Measurements from ENCODE around the gene SLC29A3. TPM values are rescaled to one million over a fixed set of nuclear protein-coding genes. Genes with fewer than 3 reads are reported as not detected.

SLC29A3 gene
- polyA plus RNA-seq, 1 donor (not counting 4 experiments of a cell fraction or from before 2014, with no cell fraction given), result 0.52 TPM

- H3K27ac ChIP-seq (ENCODE audit: control insufficient read depth, insufficient read depth, low read length), result no peak overlapping the region
- H3K27me3 ChIP-seq (ENCODE audit: control insufficient read depth, extremely low read depth, insufficient read depth, low read length), result peaks cover 78% of the 10 kb centered on the region
- DNase-seq (ENCODE audit: low read depth, low spot score) (no peak), FAIRE-seq (no peak)
- TF ChIP-seq EZH2 (IDR thresholded peaks at IDR 0.05; ENCODE audit: low read length), result no peak
- TF ChIP-seq CTCF (optimal IDR thresholded peaks at IDR 0.05 in 1 of 3, IDR thresholded peaks at IDR 0.05 in 1 of 3, conservative IDR thresholded peaks at IDR 0.05 in 1 of 3; ENCODE audit: extremely low read depth in 1 of 3, insufficient read depth in 2 of 3, low read length in 3 of 3), result no peak
- no peaks in the 10 kb centered on the region for H3K4me1 ChIP-seq (ENCODE audit: control insufficient read depth, extremely low read depth, insufficient read depth, low read length)
- dilution Hi-C loops (cut with MboI; ENCODE audit: extremely low pct_ligation_motif_present, low sequenced_read_pairs), result no loop called here
- H2AFZ ChIP-seq (ENCODE audit: control insufficient read depth, low read length), result no peak overlapping the region
- H3K9ac ChIP-seq (ENCODE audit: control insufficient read depth, extremely low read depth, insufficient read depth, low read length), result no peak overlapping the region
- no peak overlapping the region for H3K4me3 ChIP-seq (ENCODE audit: control insufficient read depth in 2 of 3, extremely low read depth in 1 of 3, insufficient read depth in 2 of 3, low read depth in 1 of 3, low read length in 3 of 3)
- no peak overlapping the region for H3K4me2 ChIP-seq (ENCODE audit: control insufficient read depth, extremely low read depth, insufficient read depth, low read depth, low read length)
- no peaks in the 10 kb centered on the region for H4K20me1 ChIP-seq (ENCODE audit: control insufficient read depth, extremely low read depth, insufficient read depth, low read length)
- H3K36me3 ChIP-seq (ENCODE audit: control insufficient read depth in 2 of 2, extremely low read depth in 1 of 2, insufficient read depth in 2 of 2, low read length in 2 of 2), result no peaks in the 10 kb centered on the region
- no peaks in the 10 kb centered on the region for H3K9me3 ChIP-seq (ENCODE audit: control insufficient read depth, low read depth, low read length)
- no peaks in the 10 kb centered on the region for H3K9me1 ChIP-seq (ENCODE audit: control insufficient read depth, extremely low read depth, insufficient read depth, low read length)
- no peaks in the 10 kb centered on the region for H3K79me2 ChIP-seq (ENCODE audit: control insufficient read depth, insufficient read depth, low read length)
Observed at GRCh38 chr10:71392791-71393781, 74.0 kb downstream of the SLC29A3 start.

GRCh38 chr10:71393841-71394475, 74.9 kb downstream of the SLC29A3 start:
- FAIRE-seq (no peak), DNase-seq (ENCODE audit: low read depth, low spot score) (no peak)
- Histone ChIP-seq H3K27ac (ENCODE audit: control insufficient read depth, insufficient read depth, low read length) (no peak overlapping the region), H3K27me3 (ENCODE audit: control insufficient read depth, extremely low read depth, insufficient read depth, low read length) (peaks cover 82% of the 10 kb centered on the region), H3K36me3 (ENCODE audit: control insufficient read depth in 2 of 2, extremely low read depth in 1 of 2, insufficient read depth in 2 of 2, low read length in 2 of 2) (no peaks in the 10 kb centered on the region), H3K4me1 (ENCODE audit: control insufficient read depth, extremely low read depth, insufficient read depth, low read length) (no peaks in the 10 kb centered on the region), H3K79me2 (ENCODE audit: control insufficient read depth, insufficient read depth, low read length) (no peaks in the 10 kb centered on the region), H3K4me2 (ENCODE audit: control insufficient read depth, extremely low read depth, insufficient read depth, low read depth, low read length) (no peak overlapping the region), H4K20me1 (ENCODE audit: control insufficient read depth, extremely low read depth, insufficient read depth, low read length) (no peaks in the 10 kb centered on the region), H2AFZ (ENCODE audit: control insufficient read depth, low read length) (no peak overlapping the region), H3K4me3 (ENCODE audit: control insufficient read depth in 2 of 3, extremely low read depth in 1 of 3, insufficient read depth in 2 of 3, low read depth in 1 of 3, low read length in 3 of 3) (no peak overlapping the region), H3K9me1 (ENCODE audit: control insufficient read depth, extremely low read depth, insufficient read depth, low read length) (no peaks in the 10 kb centered on the region), H3K9ac (ENCODE audit: control insufficient read depth, extremely low read depth, insufficient read depth, low read length) (no peak overlapping the region), H3K9me3 (ENCODE audit: control insufficient read depth, low read depth, low read length) (no peaks in the 10 kb centered on the region)
- dilution Hi-C loops (cut with MboI; ENCODE audit: extremely low pct_ligation_motif_present, low sequenced_read_pairs), result no loop called here
- no peak for TF ChIP-seq CTCF (optimal IDR thresholded peaks at IDR 0.05 in 1 of 3, IDR thresholded peaks at IDR 0.05 in 1 of 3, conservative IDR thresholded peaks at IDR 0.05 in 1 of 3; ENCODE audit: extremely low read depth in 1 of 3, insufficient read depth in 2 of 3, low read length in 3 of 3)
- TF ChIP-seq EZH2 (IDR thresholded peaks at IDR 0.05; ENCODE audit: low read length), result peak; percentile 26
